GM21381 (cell line): ENCODE results near the gene FBXL16.
"Not testable (repeated sequence)": the region's sequence is repeated elsewhere in the genome, so short reads cannot be mapped to it uniquely, and the experiment has no call there.

Experiments used
- ATAC-seq: cut with Tn5 transposase; IDR thresholded peaks from one replicate; pipeline ENCODE4 v1.9.1; 2021; ENCODE audit warnings: mild to moderate bottlenecking, moderate library complexity; ENCODE audit not compliant: unreplicated experiment

FBXL16 gene

DNA sequence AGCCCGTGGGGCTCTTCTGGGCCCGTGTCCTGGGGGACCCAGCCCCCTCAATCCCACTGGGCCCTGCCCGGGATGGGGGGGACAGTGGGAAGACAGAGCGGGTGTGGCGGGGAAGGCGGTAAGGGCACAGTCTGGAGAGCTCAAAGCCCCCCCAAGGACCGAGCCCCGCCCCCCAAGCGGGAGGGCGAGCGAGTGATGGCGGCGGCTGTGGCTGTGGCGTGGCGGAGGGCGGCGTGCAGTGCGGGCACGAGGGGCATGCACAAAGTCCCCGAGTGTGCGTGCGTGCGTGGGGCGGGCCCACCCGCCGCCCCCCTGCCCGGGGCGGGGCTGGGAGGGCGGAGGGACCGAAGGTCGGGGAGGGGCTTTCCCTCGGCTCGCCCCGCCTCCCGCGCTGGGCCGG is 11.8 kb downstream of the FBXL16 start:
- no peak for ATAC-seq

DNA sequence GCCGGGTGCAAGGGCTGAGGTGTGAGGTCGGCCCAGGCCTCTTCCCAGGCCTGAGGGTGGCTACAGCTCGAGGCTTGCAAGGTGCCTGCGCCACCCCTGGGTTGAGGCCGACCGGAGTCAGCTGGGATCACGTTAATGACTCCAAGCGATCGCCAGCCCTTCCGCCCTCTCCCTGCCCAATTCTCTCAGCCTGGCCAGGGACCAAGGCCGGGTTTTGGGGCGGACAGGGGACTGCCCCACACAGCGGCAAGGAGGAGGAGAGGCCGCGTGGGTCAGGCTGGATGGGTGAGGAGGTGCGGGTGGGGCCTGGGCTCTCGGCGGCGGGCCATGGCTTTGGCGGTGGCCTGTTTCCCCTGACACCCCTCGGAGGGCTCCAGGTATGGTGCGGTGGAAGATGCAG is 12.2 kb downstream of the FBXL16 start:
- no peak for ATAC-seq

DNA sequence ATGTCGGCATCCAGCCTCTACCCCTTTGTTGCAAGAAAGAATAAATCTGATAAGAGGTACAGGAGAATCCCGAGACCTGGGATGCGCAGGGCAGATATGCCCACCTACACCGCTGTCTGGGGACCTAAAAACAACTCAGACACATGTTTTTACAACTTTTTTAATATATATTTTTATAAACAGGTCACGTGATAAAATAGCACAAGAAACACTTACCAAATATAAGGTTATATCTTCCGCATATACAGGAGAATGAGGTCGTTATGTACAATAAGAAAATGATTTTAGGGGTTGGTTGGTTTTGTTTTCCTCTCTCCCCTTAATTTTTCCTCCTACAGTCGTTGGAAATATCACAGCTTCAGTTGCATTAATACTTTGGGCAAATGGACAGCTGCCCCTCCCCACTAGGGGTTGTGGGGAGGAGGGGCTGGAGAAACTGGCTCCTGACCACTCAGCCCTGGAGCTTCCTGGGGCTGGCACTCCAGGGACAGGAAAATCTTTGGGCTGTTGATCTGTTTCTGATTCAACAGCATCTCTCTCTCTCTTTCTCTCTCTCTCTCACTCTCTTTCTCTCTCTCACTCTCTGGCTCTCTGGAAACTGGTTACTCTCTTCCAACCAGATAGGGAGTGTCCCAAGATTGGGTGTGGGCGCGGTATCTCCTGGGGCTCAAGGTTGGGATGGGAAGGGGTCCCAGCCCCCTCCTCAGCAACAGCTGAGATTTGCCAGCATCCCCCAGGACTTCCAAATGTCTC is 13.1 kb downstream of the FBXL16 start:
- ATAC-seq: no peak

DNA sequence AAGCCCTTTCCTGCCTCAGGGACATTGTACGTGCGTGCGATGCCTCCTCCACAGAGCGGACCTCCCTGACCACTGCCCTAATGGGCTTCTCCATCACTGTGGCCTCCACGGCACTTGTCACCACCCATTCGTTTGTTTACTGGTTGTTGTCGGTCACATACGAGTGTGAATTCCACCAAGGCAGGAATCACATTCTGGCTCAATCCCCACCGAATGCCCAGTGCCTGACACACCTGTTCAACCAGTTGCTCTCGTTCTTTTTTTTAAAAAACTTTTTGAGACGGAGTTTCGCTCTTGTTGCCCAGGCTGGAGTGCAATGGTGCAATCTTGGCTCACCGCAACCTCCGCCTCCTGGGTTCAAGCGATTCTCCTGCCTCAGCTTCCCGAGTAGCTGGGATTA is 14.4 kb downstream of the FBXL16 start:
- ATAC-seq: not testable (repeated sequence)

DNA sequence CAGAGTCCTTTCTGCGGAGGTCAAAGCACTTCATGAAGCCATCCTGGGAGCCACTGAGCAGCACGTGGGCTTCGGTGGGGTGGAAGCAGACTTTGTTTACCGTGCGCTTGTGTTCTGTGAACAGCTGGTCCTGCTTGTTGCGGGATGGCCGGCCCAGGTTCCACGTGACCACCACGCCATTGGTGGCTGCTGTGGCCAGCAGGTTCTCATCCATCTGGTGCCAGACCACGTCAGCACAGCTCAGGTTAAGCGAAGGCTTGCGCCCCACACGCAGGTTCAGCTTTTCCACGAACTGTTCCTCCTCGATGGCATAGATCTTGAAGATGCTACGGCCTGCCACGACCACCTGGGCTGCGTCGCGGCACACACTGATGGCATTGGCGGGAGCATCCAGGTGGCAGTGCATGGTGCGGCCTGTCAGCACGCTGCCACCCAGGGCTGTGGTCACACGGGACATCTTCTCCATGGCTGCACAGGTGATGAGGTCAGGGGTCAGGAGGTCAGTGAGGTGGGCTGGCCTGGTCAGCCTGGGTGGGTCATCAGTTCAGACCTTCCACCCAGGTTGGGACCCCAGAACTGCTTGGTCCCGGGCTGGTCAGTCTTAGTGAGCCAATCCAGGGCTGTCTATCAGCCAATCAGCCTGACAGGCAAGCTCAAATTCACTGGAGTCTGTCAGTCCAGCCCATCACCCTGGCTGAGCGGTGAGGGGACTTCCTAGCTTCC is 16.3 kb downstream of the FBXL16 start:
- no peak for ATAC-seq

DNA sequence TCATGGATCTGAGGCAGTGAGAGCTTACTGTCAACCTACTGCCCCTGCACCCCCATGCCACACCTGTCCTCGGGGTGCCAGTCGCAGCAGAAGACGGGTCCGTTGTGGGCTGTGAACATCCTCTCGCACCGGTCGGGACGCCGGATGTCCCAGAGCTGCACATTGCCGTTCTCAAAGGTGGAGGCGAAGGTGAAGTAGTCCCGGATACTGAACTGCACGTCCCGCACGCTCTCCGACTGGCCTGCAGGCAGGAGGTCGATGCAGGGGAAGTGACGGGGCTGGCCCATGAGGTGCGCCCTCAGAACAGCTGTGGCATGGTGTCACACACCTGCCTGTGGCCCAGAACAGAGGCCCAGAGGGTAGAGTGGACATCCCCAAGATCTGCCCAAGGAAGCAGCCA is 18.1 kb downstream of the FBXL16 start:
- ATAC-seq: no peak

DNA sequence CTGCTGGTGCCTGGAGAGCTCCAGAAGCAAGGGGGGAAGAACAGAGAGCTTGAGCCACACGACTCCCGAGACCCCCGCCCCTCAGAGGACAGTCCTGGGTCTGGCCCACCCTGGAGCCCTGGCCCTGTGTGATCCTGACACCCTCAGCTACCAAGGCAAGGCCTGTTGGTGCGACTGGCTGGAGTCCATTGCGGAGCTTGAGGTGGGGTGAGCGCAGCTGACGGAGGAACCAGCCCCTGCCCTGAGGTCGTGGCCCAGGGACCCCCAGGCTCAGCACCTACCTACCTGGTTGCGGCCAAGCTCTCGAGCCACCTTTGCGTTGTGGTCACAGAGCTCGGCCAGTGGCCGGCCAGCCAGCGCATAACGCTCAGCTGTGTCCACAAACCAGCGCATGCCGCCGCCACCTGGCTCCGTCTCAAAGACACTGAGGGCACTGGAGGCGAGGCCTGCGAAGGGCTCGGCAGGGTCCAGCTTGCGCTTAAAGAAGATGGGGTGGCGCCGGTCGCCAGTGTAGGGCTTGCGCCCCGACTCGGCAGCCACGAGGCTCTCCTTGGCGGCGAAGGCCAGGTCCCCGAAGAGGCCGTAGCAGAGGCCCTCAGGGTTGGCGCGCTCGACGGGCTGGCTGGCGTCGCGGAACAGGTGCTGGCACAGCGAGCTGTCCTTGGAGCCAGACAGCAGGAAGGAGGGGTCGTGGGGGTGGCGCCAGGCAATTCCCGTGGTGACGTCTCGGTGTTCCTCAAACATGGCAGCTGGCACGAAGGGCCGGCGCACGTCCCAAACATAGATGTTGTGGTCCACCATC is 18.9 kb downstream of the FBXL16 start:
- no peak for ATAC-seq

DNA sequence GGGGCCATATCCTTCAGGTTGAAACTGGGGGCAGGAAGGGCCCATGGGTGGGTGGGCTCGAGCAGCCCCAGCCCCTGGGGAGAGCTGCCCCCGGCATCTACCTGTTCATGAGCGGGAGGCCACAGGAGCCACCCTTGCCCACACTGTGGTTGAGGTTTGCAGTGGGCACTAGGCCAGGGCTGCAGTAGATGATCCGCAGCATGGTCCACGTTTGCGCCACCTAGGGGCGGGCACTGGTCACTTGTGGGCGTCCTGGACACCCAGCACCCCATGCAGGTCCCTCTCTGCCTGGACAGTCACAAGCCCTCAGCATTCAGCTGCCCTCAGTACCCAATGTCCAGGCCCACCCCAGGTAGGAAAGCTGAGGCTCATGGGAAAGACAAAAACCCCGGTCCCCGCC is 19.6 kb downstream of the FBXL16 start:
- ATAC-seq: no peak

DNA sequence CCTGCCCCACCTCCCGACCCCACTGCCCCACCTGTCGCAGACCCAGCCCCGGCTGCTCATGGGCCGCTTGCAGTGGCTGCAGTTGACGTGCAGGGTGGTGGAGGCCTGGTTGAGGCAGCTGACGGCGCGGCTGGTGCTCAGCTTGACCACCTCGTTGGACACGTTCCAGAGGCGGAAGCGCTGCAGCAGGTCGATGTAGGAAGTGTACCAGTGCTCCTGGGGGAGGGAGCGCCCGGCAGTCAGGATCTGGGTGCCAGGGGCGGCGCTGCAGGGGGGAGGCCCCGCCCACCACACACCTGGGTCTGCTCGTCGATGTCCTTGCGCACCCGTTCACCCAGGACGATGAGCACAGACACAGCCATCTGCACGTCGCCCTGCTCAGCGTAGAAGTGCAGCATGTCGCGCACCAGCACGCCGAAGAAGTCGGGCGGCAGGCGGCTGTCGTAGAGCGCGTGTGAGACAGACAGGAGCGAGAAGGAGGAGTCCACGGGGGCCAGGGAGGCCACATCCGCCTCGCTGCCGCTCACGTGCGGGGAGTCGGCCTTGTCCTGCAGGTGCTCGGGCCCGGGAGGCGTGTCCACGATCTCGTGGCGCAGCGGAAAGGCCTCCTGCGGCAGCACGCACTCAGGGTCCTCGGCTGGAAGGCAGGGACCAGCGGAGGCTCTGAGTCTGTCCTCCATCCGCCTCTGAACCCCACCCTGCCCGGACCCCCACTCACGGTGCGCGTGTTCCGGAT is 20.5 kb downstream of the FBXL16 start:
- no peak for ATAC-seq

DNA sequence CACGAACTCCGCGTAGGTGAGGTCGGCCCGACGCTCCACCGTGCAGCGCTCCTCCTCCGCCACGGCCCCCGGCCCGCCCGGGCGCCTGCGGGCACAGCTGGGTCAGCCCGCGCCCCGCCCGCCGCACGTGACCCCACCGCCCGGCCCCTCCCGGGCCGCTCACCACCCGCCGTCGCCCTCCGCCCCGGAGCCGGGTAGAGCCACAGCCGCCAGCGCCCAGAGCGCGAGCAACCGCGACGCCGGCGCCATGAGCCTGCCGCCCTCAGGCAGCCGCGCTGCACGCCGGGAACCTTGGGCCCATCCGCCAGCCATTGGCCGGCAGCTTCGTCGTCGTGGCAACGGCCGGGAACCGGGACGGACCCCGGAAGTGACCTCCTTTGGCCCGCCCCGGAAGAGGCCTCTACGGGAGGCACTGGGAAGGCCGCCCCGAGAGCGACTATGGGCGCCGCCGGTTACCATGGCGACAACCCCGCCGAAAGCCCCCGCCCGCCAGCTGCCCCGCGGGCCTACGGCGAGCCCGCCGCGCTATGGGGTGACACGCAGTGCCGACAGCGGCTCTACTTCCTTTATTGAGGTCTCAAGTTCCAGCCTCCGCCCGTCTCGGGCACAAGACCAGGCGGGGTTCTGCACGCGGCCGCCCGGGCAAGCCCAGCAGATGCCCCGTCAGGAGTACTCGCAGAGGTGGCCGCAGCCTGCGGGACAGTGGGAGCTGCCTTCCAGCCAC is 21.4 kb downstream of the FBXL16 start, which contains the start of gene JMJD8:
TSS of gene JMJD8 (minus strand) at position 264 of the 724 bp plus-strand sequence. CDS start at position 249, 15 bp downstream.
- ATAC-seq: peak; percentile 55

DNA sequence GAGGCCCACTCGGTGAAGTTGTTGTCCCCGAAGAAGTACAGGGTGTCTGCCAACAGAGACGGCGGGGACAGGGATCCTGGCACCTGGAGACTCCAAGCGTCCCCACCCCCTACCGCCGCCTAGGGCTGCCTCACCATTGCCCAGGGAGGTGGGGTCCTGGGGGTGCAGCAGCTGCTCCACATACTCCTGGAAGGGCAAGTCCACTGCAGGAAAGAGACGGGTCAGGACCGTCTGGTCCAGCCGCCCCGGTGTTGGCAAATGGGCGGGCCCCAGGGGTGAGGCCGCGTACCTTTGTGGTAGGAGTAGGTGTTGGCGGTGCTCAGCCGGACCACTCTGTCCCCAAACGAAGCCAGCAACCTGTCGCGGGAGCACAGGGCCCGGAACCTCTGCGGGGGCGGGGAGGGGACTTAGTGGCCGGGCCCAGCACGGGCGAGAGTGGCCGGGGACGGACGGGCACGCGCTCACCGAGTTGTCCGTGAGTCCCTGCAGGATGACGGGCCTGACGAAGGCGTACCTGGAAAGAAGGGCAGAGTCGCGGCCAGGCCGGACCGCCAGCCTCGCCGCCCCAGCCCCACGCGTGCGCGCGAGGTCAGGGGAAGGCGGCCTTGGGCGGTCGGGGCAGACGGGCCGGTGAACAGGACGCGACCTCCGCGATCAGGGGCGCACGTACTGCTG is 22.1 kb downstream of the FBXL16 start:
- ATAC-seq: no peak

DNA sequence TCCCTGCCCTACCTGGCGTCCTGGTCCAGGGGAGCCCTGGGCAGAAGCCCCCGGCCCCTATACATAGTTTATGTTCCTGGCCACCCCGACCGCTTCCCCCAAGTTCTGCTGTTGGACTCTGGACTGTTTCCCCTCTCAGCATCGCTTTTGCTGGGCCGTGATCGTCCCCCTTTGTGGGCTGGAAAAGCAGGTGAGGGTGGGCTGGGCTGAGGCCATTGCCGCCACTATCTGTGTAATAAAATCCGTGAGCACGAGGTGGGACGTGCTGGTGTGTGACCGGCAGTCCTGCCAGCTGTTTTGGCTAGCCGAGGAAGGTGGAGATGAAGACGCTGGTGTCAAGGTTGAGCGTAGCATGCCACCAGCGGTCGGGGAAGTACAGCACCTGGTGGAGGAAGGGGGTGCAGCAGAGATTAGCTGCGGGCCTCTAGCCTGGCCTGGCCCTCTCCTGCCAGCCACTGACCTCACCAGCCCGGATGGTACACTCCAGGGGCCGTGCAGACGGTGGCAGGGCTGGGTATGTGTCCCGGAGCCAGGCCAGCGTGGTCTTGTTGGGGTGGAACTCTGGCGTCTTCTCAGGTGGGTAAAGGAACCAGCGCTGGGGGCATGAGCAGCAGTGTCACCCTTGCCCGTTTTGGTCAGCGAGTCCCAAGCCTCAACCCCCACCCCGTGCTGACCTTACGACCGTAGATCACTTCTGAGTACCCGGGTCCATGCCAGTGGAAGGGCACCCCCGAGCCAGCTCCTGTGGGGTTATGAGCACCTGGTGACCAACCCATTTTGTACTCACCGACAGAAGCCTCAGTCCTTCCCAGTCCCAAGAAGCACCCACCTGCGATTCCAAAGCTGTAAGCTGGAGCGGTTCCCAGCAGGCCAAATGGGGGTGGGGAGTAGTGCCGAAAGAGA is 22.9 kb downstream of the FBXL16 start:
- no peak for ATAC-seq

DNA sequence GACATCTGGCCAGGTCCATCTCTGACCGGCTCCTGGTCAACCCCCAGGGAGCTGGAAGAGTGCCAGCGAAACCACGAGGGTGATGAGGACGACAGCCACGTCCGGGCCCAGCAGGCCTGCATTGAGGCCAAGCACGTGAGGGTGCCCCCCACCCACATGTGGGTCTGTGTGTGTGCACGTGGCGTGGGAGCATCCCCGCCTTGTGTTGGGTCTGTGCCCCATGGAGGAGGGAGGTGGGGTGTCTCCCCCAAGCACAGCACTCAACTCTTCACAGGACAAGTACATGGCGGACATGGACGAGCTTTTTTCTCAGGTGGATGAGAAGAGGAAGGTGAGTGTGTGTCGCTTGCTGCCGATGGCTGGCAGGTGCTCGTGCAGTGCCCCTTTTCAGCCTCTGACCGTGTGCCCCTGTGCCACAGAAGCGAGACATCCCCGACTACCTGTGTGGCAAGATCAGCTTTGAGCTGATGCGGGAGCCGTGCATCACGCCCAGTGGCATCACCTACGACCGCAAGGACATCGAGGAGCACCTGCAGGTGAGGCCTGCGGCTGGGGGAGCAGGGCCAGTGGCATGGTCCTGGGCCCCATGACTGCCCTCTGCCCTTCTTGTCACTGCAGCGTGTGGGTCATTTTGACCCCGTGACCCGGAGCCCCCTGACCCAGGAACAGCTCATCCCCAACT is 23.7 kb downstream of the FBXL16 start:
- ATAC-seq: no peak

DNA sequence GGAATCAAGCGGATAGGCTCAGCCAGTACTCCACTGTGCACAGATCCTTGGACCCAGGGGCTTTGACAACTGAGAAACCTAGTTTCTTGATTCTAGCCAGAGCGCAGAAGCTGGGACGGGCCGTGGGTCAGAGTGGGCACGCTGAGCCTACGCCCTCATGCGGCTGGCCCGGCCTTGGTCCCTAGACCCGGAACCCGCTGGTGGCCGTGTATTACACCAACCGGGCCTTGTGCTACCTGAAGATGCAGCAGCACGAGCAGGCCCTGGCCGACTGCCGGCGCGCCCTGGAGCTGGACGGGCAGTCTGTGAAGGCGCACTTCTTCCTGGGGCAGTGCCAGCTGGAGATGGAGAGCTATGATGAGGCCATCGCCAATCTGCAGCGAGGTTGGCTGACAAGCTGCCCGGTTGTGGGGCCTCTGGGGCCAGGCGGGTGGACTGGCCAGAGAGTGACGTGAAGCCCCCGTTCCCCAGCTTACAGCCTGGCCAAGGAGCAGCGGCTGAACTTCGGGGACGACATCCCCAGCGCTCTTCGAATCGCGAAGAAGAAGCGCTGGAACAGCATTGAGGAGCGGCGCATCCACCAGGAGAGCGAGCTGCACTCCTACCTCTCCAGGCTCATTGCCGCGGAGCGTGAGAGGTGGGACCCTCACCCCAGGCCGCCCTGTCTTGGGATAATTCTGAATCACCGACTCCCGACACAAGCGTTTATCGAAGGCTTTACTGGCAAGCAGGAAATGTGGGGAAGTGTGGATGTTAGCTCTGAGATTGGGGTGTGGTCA is 24.4 kb downstream of the FBXL16 start:
- no peak for ATAC-seq

DNA sequence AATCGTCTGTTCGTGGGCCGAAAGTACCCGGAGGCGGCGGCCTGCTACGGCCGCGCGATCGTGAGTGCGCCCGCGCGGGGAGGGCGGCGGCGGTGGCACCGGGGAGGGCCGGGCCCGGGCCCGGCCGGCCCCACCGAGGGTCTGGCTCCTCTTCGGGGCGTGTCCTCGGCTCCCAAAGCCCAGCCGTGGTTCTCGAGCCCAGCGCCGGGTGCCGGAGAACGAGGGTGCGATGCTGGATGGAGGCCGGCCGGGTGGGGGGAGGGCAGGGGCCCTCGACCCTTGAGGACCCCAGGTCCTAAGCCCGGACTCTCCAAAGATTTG is 25.0 kb downstream of the FBXL16 start:
- no peak for ATAC-seq

DNA sequence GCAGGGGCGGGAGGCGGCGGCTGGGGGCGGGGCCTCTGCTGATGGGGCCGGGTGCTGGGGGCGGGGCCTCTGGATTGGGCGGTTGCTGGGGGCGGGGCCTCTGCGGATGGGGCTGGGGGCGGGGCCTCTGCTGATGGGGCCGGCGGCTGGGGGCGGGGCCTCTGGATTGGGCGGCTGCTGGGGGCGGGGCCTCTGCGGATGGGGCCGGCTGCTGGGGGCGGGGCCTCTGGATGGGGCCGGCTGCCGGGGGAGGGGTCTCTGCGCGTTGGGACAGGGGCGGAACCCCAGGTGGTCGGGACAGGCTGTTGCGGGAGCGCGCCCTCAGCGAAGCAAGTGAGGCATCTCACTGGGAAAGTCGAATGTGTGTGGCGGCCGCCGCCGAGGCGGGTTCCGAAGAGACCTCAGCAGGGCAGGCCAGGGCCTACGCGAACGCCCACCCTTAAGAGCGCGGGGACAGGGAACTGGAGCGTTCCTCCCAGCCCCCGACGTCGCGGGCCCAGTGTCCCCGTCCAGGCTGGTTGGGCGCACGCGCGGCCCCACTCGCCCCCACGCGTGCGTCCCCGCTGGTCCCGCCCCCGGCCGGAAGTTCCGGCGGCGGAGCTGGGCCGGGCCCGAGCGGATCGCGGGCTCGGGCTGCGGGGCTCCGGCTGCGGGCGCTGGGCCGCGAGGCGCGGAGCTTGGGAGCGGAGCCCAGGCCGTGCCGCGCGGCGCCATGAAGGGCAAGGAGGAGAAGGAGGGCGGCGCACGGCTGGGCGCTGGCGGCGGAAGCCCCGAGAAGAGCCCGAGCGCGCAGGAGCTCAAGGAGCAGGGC is 25.6 kb downstream of the FBXL16 start, which contains the start of gene STUB1:
TSS of gene STUB1 (plus strand) at position 597 of the 811 bp plus-strand sequence. CDS start at position 713, 116 bp downstream.
- peak; percentile 41 for ATAC-seq
